ENCODE data around the gene METTL3.
A peak's percentile ranks its signal among the peaks of the same experiment; 100 is the strongest.

Gene METTL3

DNA sequence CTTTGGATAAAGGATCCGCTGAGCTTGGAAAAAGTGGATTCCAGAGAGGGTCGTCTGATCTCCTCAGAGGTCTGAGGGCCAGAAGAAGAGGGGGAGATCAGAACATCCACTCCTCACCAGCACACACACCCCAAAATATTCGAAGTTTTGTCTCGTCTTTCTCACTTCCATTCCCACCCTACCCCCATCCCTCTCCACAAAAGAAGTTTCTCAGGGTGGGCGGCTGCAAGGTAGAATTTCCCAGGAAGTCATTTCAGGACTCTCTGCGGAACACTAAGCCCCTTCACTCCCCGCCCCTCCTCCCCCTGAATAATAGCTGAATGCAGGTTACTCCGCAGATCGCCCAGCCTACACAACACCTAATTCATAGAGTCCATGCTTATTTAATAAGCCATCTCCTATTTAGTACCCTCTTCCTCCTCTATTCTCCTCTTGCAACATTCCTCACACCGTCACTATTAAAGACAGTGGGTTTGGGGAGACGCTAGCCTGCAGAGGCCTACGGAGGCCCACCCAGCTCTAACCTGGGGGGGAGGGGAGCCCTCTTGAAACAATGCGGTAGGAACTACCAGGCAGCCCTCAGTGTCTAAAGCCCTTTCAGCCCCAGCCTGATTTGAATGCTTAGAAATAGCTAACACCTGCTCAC lies 15.7 kb upstream of the METTL3 start:
- peak; percentile 71 for DNase-seq

DNA sequence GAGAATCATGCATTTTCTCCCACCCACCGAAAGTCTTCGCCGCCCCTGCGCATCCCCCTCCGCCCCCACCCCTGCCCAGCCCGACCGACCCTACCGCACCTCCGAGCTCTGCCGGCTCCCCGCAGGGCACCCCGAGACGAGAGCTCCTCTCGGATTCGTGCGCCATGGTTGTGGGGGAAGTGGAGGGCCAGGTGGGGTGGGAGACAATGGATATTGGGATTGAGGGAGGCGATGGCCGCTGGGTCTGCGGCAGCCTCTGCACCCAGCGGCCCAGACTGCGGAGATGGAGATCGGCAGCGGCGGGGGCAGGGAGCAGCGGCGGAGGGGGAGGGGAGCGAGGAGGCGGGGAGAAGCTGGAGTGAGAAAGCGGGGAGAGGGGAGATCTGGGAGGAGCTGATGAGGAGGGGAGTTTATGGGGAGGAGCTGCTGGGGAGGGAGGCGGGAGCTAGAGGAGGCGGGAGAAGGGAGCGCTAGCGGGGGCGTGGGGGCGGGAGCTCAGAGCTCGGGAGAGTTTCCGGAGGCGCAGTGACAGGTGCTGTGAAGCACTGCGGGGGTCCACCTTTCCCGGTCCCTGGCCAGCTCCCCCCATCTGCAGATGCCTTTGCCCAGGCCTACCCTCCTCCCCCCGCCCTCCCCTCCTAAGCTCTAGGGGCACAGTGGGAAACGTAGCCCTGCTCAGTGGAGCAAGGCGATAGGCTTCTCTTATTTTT lies 15.0 kb upstream of the METTL3 start, which contains the start of gene SALL2:
TSS of gene SALL2 (minus strand) at position 385 of the 710 bp plus-strand sequence. CDS start at position 166, 219 bp downstream.
- DNase-seq, result no peak

GRCh38 chr14:21525571-21525961 lies 14.4 kb upstream of the METTL3 start:
- no peak for DNase-seq

DNA sequence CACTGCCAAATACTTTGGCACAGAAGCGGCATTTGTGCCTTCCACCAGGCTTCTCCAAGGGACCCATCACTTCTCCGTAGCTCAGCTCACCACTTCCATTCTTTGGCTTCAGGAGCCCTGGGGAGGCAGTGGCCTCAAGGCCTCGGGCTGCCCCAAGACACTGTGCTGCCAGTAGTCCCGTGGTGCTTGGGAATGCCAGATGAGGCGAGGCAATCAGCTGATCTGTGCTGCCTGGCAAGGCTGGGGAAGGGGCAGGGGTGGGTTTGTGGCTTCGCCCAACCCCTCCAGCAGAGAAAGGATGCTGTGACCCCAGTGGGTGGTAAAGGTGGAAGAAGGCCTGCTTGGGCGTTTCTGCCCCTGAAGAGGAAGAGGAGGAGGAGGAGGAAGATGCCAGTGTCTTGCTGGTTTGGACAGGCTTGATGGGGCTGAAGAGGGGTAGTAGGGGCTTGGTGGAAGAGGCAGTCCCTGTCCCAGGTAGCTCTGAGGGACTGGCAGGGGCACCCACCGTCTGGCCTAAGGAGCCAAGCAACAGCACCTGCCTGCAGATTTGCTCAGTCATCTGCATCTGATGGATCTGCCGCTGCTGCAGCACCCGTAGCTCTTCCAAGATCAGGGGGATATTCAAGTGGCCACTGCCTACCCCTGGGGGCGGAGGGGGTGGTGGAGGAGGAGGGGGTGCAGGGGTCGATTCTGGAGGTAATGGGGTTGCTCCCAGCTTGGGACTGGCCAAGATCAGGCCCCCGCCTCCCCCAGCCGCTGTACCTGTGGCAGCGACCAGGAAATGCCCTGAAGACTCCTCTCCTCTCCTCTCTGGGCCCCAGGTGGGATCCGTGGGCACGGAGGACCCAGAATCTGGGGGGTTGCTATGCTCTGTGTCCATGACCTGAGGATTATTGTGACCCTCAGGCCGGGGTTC lies 13.7 kb upstream of the METTL3 start:
- no peak for DNase-seq

- DNase-seq, result no peak
Measured at GRCh38 chr14:21523203-21523602, 12.1 kb upstream of the METTL3 start.

DNA sequence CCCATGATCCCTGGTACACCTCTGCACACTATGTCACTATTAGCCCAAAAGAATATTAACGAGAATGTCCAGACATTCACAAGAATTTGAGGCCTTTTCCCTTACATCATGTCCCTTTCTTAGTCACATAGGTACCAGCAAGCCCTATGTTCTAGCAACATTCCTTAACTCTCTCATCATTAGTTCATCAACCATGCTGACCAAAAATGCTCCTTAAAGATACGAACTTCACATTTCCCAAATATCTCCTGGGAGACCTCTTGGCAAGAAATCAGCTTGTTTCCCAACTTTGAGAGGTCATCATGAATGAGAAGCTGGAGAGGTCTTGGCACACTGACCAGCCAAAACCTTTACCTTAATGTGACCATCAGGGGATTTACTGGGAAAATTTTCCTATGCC lies 10.4 kb upstream of the METTL3 start:
- no peak for DNase-seq

- no peak for DNase-seq
Measured at GRCh38 chr14:21520767-21521166, 9.6 kb upstream of the METTL3 start.

DNA sequence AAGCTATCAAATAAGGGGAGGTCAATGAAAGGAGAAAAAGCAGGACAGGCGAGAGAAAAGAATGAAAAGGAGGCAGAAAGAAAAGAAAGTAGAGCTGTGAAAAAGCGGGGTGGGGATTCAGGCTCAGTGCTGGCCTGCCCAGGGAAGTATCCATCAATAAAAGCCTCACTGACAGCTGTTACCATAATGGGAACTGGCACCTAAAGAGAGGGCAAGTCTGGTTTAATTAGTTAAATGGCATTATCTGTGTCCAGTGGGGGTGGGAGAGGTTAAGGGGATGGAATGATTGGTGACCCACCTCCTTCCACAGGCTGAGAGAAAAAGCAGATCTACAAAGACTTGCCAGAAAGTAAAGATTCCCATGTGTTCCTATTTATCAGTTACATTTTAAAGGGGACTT lies 7.6 kb upstream of the METTL3 start:
- DNase-seq, result peak; percentile 66

GRCh38 chr14:21514341-21514740 lies 3.2 kb upstream of the METTL3 start:
- no peak for DNase-seq

DNA sequence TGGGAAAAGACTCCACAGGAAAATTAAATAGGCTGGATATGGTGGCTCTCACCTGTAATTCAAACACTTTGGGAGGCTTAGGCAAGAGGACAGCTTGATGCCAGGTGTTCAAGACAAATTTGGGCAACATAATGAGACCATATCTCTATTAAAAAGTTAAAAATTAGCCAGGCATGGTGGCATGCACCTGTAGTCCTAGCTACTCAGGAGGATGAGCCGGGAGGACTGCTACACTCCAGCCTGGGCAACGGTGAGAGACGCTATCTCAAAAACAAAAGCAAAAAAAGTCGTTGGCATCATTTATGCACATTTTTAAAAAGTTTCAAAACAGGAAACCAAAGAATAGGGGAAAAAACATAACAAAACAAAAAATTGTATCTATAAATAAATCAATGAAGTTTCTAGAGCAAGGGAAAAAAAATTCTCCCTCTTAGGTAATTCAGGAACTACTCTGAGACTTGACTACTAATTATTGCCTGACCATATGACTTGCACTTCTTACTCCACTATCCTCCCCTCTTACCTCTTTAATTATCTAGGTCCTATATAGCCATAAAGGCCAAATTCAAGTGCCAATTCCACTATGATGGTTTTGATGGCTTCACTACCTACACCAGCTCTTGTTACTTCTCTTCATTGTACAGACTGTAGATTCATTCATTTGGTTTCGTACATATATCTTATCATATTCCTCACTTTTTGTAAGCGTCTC lies 1.6 kb downstream of the METTL3 start:
- DNase-seq, result no peak

DNA sequence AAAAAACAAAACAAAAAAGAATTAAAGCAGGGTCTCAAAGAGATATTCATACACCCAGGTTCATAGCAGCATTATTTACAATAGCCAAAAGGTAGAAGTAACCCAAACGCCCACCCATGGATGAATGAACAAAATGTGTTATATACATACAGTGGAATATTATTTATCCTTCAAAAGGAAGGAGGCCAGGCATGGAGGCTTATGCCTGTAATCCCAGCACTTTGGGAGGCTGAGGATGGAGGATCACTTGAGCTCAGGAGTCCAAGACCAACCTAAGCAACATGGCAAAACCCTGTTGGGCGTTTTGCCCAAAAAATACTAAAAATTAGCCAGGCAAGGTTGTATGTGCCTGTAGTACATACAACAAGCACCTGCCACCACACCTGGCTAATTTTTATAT lies 4.6 kb downstream of the METTL3 start:
- no peak for DNase-seq

DNA sequence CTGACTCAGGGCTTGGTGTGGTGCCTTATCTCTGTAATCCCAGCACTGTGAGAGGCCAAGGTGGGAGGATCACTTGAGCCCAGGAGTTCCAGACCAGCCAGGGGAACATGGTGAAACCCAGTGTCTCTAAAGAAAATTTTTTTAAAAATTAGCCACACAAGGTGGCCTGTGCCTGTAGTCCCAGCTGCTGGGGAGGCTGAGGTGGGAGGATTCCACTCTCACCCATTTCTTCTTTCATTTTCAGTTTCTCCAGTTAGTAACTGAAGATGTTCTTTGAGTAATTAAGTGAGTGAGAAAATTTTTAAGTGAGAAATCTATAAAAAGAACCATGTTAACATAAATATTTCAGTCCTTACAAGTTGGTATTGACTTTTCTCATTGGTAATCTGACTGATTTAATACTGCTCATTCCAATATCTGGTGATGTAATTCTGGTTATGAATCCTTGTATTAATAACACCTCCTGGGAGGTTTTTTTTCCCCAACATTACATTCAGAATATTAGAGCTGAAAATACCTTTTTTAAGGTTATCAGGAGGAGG lies 6.1 kb downstream of the METTL3 start:
- no peak for DNase-seq

- DNase-seq, result no peak
Measured at GRCh38 chr14:21503376-21503775, 7.8 kb downstream of the METTL3 start.

- no peak for DNase-seq
Measured at GRCh38 chr14:21501568-21501967, 9.6 kb downstream of the METTL3 start.

GRCh38 chr14:21498540-21499526 lies 12.3 kb downstream of the METTL3 start:
- peak; percentile 41 for DNase-seq

- no peak for DNase-seq
Measured at GRCh38 chr14:21496453-21496852, 14.7 kb downstream of the METTL3 start.

- no peak for DNase-seq
Measured at GRCh38 chr14:21494902-21495762, 16.0 kb downstream of the METTL3 start.

DNA sequence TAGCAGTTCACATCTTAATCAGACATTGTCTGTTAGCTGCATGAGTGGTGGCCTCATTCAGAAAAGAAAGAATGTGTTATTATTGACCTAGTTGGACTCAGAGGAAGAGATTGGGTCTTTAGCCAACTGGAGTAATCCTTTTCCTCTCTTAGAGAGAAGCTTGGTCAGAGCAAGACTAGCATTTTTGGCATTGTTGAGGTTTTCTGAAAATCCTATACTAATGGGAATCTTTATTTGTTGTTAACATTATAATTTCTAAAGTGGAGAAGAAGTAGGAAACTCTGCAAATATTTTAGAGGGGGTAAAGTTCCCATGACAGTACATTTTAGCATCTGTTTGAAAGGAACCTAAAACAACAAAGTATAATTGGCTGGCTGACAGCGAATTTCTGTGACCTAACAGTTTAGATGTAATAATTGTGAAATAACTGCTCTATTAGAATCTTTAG lies 24.5 kb downstream of the METTL3 start:
- no peak for DNase-seq

DNA sequence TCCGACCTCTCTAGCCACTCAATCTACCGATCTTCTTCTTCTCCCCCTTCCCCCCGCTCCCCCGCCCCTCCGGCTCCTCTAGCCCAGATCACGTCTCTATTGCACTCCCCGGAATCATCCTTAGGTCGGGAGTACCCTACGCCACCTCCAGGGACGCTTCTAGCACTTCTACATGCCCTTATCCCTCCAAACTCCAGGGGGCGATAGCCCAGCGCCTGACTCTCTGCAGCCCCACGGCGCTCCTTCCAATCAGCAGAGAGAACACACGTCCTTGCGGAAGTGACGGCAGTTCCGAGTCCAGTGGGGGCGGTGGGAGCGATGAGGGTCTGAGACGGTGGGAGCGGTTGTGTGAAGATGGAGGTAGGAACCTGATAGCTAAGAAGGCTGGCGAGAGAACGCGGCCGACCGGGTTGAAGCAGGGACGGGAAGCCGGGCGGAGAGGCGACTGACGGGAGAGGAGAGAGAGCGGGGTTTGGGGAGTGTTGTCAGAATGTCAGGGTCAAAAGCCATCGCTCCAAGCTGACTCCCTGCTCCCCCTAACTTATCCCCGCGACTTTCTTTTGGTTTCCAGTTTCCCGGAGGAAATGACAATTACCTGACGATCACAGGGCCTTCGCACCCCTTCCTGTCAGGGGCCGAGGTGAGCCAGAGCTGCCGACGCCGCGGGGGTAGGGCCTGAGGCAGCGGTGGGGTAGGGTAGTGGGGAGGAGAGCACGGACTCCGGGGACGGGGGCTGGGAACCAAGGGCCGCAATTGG lies 34.0 kb downstream of the METTL3 start, which contains the start of the genes RAB2B and TOX4:
TSS of gene RAB2B (minus strand) at position 35 of the 757 bp plus-strand sequence. CDS start 87 bp downstream, outside the sequence.
TSS of gene TOX4 (plus strand) at position 271 of the 757 bp plus-strand sequence. CDS start at position 355, 84 bp downstream.
- DNase-seq, result peak; percentile 96
